Measurements from ENCODE around the gene ADNP. TPM values are rescaled to one million over a fixed set of nuclear protein-coding genes. Genes with fewer than 3 reads are reported as not detected.

The ADNP gene
- polyA plus RNA-seq, 1 of the 3 experiments (the other 2 are of a cell fraction), result 13.3 TPM

DNA sequence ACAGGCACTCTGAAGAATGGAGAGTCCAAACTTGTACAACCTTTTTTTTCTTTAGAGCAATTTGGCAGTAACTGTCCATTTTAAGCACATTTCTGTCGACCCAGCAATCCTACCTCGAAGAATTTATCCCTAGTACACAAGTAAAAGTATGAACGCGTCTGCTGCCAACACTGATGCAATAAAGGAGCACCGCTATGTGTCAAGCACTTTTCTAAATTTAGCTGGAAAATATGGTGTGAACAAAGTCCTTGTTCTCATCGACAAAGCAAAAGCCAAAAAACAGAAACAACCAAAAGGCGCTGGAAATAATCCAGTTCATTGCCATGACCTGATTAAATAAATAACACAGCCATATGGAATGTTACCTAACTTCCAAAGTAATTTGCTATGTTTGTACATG, 26.0 kb upstream of the ADNP start (continued):
- TF ChIP-seq EZH2phosphoT487 (IDR thresholded peaks at IDR 0.05; ENCODE audit: borderline replicate concordance, low read depth), result no peak
- TF ChIP-seq POLR2AphosphoS5 (IDR thresholded peaks at IDR 0.05; ENCODE audit: low read depth, low read length), result no peak
- no peak for TF ChIP-seq GABPA (IDR thresholded peaks at IDR 0.05; ENCODE audit: low read depth)
- TF ChIP-seq RAD21 (IDR thresholded peaks at IDR 0.05; ENCODE audit: low read length), result no peak
- no peak for TF ChIP-seq SIN3A (IDR thresholded peaks at IDR 0.05; ENCODE audit: borderline replicate concordance, low read depth, low read length)
- TF ChIP-seq TEAD4 (IDR thresholded peaks at IDR 0.05; ENCODE audit: borderline replicate concordance, insufficient read depth), result no peak
- TF ChIP-seq EP300 (IDR thresholded peaks at IDR 0.05; ENCODE audit: borderline replicate concordance in 1 of 2, low read depth in 1 of 2, low read length in 1 of 2), result no peak
- TF ChIP-seq PBX3 (IDR thresholded peaks at IDR 0.05), result no peak
- no peak for TF ChIP-seq JUND (IDR thresholded peaks at IDR 0.05)
- no peak for TF ChIP-seq NFIC (IDR thresholded peaks at IDR 0.05; ENCODE audit: borderline replicate concordance)
- no peak for TF ChIP-seq NRF1 (IDR thresholded peaks at IDR 0.05; ENCODE audit: low read depth, low read length)

GRCh38 chr20:50953821-50954220, 22.6 kb upstream of the ADNP start:
- DNase-seq, result no peak
- Histone ChIP-seq H3K36me3 (replicated peaks in 1 of 2; ENCODE audit: control insufficient read depth in 1 of 2, insufficient read depth in 2 of 2, low read length in 1 of 2) (peaks cover 55 to 58% of the 10 kb centered on the region in 2 experiments), H4K20me1 (ENCODE audit: insufficient read depth) (peaks cover 47% of the 10 kb centered on the region), H3K9ac (no peak overlapping the region), H3K4me1 (ENCODE audit: control insufficient read depth in 1 of 2, insufficient read depth in 2 of 2, low read depth in 1 of 2, low read length in 1 of 2) (peaks cover 7 to 10% of the 10 kb centered on the region in 2 experiments; a peak in 3 of 4 replicates), H2AFZ (ENCODE audit: low read depth) (no peak overlapping the region), H3K9me2 (no peaks in the 10 kb centered on the region), H3F3A (replicated peaks; ENCODE audit: insufficient read depth) (no peaks in the 10 kb centered on the region), H3K4me2 (no peak overlapping the region), H3K27me3 (ENCODE audit: insufficient read depth) (no peaks in the 10 kb centered on the region), H3K79me2 (ENCODE audit: insufficient read depth) (peaks cover 96% of the 10 kb centered on the region), H3K9me3 (no peaks in the 10 kb centered on the region), H3K4me3 (ENCODE audit: low read depth in 2 of 2, low read length in 1 of 2) (no peak overlapping the region), H3K27ac (ENCODE audit: low read depth in 2 of 2, low read length in 1 of 2) (no peak overlapping the region)
- TF ChIP-seq MEF2A (IDR thresholded peaks at IDR 0.05; ENCODE audit: borderline replicate concordance, low read depth) (no peak), RAD21 (IDR thresholded peaks at IDR 0.05; ENCODE audit: low read length) (no peak), RXRA (IDR thresholded peaks at IDR 0.05; ENCODE audit: borderline replicate concordance, low read depth) (no peak), GATA2 (CRISPR knock-in tag; IDR thresholded peaks at IDR 0.05) (no peak), CTCF (IDR thresholded peaks at IDR 0.05) (no peak), EP300 (IDR thresholded peaks at IDR 0.05; ENCODE audit: borderline replicate concordance in 1 of 2, low read depth in 1 of 2, low read length in 1 of 2) (no peak), TEAD4 (IDR thresholded peaks at IDR 0.05; ENCODE audit: borderline replicate concordance, insufficient read depth) (no peak), NFIC (IDR thresholded peaks at IDR 0.05; ENCODE audit: borderline replicate concordance) (no peak), MAX (IDR thresholded peaks at IDR 0.05; ENCODE audit: low read depth) (no peak), TCF12 (IDR thresholded peaks at IDR 0.05) (no peak), EZH2phosphoT487 (IDR thresholded peaks at IDR 0.05; ENCODE audit: borderline replicate concordance, low read depth) (no peak), SMC3 (IDR thresholded peaks at IDR 0.05; ENCODE audit: low read depth, low read length) (no peak), SIN3A (IDR thresholded peaks at IDR 0.05; ENCODE audit: borderline replicate concordance, low read depth, low read length) (no peak)
- TF ChIP-seq, protein P1, sequence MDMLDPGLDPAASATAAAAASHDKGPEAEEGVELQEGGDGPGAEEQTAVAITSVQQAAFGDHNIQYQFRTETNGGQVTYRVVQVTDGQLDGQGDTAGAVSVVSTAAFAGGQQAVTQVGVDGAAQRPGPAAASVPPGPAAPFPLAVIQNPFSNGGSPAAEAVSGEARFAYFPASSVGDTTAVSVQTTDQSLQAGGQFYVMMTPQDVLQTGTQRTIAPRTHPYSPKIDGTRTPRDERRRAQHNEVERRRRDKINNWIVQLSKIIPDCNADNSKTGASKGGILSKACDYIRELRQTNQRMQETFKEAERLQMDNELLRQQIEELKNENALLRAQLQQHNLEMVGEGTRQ (IDR thresholded peaks at IDR 0.05; ENCODE audit: borderline replicate concordance, low read depth, low read length), result no peak
- POLR2A ChIA-PET, result no interaction called here
- CTCF ChIA-PET, result no interaction called here

All from SK-N-SH (cell line).